NCI-H82 treated with DMSO at 0.1 percent for 48 hours (cell line): Measurements from ENCODE around the gene SNCAIP.

Source experiments
- DNase-seq: peaks from one replicate; lab custom pipeline; 2025; ENCODE audit not compliant: unreplicated experiment; lab: John Stamatoyannopoulos, UW

SNCAIP gene

DNA sequence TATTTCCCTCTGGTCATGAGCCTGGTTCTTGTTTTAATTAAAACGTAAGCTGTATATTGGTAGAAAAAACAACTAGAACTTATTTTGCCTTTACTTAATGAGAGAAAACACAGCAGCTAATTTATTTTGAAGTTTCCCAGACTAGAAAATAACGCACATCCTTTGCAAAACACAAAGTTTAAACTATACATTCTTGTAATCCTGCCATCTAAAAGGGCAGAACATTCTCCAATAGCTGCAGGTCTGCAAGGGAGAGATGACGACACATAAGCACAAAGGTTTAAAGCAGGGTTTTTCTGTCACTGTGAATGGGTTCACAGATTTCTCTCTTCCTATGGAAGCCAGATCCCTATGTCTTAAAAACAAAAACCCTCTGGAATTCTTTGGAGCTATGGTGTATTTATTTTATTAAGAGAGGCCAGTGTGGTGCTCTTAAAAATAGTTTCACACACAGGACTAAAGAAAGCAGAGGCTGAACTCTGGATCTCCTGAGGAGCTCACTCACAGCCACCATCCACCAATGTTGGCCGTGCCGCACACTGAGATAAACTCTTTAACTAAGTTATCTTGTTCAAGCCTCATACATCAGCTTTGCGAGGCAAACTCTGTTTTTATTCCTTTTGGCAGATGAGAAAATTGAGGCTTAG, 82.4 kb downstream of the SNCAIP start:
- no peak for DNase-seq

- no peak for DNase-seq
Observed at GRCh38 chr5:122398016-122398415, 86.0 kb downstream of the SNCAIP start.

- no peak for DNase-seq
Observed at GRCh38 chr5:122400341-122400740, 88.3 kb downstream of the SNCAIP start.

GRCh38 chr5:122400938-122401337, 88.9 kb downstream of the SNCAIP start:
- DNase-seq, result peak; percentile 10

- DNase-seq, result peak; percentile 2
Observed at GRCh38 chr5:122401976-122402725, 90.1 kb downstream of the SNCAIP start.

- no peak for DNase-seq
Observed at GRCh38 chr5:122402955-122403685, 91.1 kb downstream of the SNCAIP start.

DNA sequence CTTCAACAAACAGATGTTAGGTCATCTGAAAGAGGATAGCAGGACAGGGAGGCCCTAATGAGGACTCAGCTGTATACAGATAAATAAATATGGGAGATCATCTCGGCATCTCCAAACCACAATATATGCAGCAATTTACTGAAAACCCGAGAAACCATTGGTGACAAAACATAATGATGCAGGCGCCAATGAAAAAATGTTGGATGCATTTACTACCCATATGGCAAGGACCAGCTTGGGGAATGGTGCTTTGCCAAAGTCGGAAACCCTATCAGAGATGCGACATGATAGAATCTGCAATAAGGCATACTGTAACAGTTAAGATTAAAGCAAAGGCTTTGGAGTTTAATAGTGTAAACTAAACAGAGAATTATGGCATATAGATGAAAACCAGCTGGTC, 92.0 kb downstream of the SNCAIP start:
- no peak for DNase-seq

GRCh38 chr5:122404653-122405362, 92.8 kb downstream of the SNCAIP start:
- no peak for DNase-seq

DNA sequence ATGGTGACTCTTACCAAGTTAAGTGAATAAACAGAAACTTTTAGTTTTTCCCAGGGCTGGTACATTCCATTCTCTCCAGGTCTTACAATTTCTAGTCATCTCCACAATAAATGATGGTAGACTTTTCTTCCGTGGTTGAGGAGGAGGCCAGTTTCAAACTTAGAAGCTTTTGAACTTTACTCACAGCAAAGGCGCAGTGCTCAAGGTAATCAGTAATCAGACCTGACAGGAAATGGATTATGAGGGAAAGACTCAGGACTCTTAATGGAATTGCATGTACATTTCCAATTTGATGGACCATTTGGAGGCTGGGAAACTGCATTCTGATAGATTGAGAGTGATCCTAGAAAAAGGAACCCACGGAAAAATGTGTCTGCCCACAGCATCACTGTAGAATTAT, 93.7 kb downstream of the SNCAIP start:
- no peak for DNase-seq

DNA sequence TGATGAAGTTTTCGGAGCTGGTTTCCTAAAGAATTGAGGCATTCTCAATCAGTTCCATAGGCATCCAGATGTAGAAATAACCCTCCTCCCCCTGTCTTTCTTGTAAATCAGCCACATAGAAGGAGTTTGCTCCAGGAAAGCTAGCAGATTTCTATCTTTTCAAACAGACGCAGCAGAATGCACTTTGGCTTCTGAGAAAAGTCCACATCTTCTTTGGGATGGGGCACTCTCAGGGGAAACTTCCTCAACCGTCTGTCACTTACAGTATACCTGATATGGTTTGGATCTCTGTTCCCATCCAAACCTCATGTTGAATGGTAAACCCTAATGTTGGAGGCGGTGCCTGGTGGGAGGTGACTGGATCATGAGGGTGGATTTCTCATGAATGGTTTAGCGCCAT, 94.1 kb downstream of the SNCAIP start:
- no peak for DNase-seq

GRCh38 chr5:122408592-122409224, 96.7 kb downstream of the SNCAIP start:
- DNase-seq, result no peak

GRCh38 chr5:122412966-122413365, 100.9 kb downstream of the SNCAIP start:
- DNase-seq, result no peak

GRCh38 chr5:122413722-122414121, 101.7 kb downstream of the SNCAIP start:
- DNase-seq, result no peak

DNA sequence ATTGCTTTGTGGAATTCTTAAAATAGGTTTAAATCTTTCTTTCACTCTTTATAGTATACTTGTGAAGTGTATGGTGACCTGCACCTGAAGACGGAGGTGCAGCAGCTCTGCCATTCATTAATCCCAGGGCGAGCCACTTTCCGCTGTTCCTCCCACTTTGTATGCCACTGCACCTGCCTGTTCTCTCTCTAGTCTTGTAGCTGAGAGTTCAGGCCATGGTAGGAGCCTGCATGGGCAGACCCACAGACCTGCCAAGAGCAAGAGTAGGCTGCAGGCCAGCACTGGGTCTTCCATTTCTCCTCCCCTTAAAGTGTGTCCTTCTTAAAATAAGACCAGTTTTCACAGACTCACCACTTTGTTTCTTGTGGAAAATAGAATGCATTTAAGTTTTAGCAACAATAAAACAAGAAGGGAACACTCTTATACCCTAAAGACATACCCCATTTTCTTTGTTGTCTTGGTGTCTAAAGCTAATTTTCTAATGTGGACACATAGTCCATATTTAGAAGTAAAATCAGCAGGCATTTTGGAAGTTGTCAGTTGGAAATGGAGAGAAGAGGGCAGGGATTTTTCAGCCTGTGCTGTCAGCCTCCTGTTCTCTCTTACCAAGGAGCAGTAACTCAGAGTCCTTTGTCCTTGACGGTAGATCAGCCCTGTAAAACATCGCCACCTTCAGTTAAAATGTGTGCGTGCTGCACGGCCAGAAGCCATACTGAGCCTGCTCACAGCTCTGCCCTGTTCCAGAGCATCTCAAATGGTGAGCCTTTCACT, 103.2 kb downstream of the SNCAIP start:
- no peak for DNase-seq

GRCh38 chr5:122415801-122416120, 103.7 kb downstream of the SNCAIP start:
- DNase-seq, result no peak

- DNase-seq, result no peak
Observed at GRCh38 chr5:122419142-122419894, 107.3 kb downstream of the SNCAIP start.

DNA sequence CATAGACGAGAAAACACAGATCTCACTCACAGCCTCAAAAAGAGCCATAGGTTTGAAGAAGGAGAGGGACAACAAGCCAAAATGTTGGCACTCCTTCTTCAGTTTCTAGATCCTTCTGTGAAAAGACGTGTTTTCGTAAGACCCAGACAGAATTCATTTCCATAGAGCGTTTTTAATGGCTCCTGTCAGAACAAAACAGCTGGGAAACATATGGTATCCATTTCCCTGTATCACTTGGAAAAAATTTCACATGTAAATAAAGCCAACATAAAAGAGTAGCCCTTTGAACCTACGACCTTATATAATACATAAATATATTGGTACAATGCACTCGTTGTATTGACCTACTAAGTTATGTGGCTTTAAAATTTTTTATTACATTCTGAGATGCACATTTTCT, 108.1 kb downstream of the SNCAIP start:
- DNase-seq, result no peak

DNA sequence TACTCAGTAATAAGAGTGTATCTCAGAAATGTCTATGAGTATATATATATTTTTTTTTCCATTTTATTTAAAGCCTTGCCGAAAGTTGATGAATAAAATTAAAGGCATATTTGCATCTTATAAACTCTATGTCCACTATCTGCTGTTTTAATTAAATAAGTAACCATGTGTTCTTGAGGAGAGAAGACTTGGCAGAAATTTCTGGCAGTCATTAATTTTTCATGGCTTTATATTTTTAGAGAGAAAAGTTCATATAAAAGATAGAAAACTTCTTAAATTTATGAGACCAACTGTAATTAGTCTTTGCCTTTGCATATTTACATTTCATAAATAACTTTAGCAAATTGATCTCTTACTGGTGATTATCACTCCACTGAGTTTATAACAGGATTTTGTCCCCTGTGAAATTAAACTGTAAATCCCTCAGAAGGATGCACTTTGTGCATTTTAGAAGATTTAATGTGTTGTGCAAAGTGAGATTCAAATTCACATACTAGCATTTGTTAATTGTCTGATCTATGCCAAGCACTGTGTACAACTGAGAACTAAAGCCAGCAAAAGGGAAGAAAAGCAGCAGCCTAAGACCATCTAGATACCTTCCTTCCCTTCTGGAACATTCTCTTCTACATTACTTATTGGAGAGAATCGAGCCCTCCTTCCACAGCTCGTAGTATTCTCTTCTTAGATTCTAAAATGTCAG, 108.7 kb downstream of the SNCAIP start:
- DNase-seq, result no peak
